ENCODE data around the gene ESAM. TPM values are rescaled to one million over a fixed set of nuclear protein-coding genes. Genes with fewer than 3 reads are reported as not detected.

Gene ESAM
- total RNA-seq, 1 donor from 2014 or later = 1.7 TPM

- H3K27ac Mint-ChIP-seq (ENCODE audit: unreplicated experiment) = no peak overlapping the region
- peaks cover 26% of the 10 kb centered on the region for H3K27me3 Mint-ChIP-seq (ENCODE audit: unreplicated experiment)
- no peaks in the 10 kb centered on the region for H3K36me3 Mint-ChIP-seq (ENCODE audit: unreplicated experiment)
- DNase-seq (ENCODE audit: extremely low spot score, unreplicated experiment) = no peak
- H3K4me1 Mint-ChIP-seq (ENCODE audit: unreplicated experiment) = peaks cover 9% of the 10 kb centered on the region
- no peaks in the 10 kb centered on the region for H3K9me3 Mint-ChIP-seq (ENCODE audit: unreplicated experiment)
- TF ChIP-seq CTCF (IDR thresholded peaks at IDR 0.05) = no peak
- H3K4me3 Mint-ChIP-seq (ENCODE audit: unreplicated experiment) = no peak overlapping the region
Observed at GRCh38 chr11:124748481-124749343, 13.4 kb downstream of the ESAM start.

DNA sequence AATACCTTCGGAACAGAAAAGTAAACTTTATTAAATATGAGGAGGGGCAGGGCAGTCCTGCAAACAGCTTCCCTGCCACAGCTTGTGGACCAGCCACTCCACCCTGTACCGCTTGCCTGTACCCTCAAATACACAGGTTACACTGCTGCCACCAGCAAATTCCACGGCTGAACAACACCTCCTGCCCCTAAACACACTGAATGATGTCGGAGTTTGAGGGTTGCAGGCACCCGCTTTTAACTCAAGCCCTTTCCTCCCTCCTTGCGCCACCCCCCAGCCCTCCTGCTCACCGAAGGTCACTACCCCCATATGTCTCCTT is 14.0 kb downstream of the ESAM start:
- no peak overlapping the region for H3K4me3 Mint-ChIP-seq (ENCODE audit: unreplicated experiment)
- no peak for TF ChIP-seq CTCF (IDR thresholded peaks at IDR 0.05)
- peaks cover 29% of the 10 kb centered on the region for H3K27me3 Mint-ChIP-seq (ENCODE audit: unreplicated experiment)
- H3K27ac Mint-ChIP-seq (ENCODE audit: unreplicated experiment) = no peak overlapping the region
- peaks cover 9% of the 10 kb centered on the region for H3K4me1 Mint-ChIP-seq (ENCODE audit: unreplicated experiment)
- DNase-seq (ENCODE audit: extremely low spot score, unreplicated experiment) = no peak
- no peaks in the 10 kb centered on the region for H3K9me3 Mint-ChIP-seq (ENCODE audit: unreplicated experiment)
- H3K36me3 Mint-ChIP-seq (ENCODE audit: unreplicated experiment) = no peaks in the 10 kb centered on the region

- DNase-seq (ENCODE audit: extremely low spot score, unreplicated experiment) = no peak
- Mint-ChIP-seq H3K9me3 (ENCODE audit: unreplicated experiment) (no peaks in the 10 kb centered on the region), H3K4me1 (ENCODE audit: unreplicated experiment) (peaks cover 9% of the 10 kb centered on the region), H3K4me3 (ENCODE audit: unreplicated experiment) (peak overlapping the region; percentile 87), H3K27ac (ENCODE audit: unreplicated experiment) (no peak overlapping the region), H3K27me3 (ENCODE audit: unreplicated experiment) (peaks cover 30% of the 10 kb centered on the region), H3K36me3 (ENCODE audit: unreplicated experiment) (no peaks in the 10 kb centered on the region)
- no peak for TF ChIP-seq CTCF (IDR thresholded peaks at IDR 0.05)
Observed at GRCh38 chr11:124747406-124748099, 14.5 kb downstream of the ESAM start.

- Mint-ChIP-seq H3K36me3 (ENCODE audit: unreplicated experiment) (no peaks in the 10 kb centered on the region), H3K4me1 (ENCODE audit: unreplicated experiment) (peaks cover 9% of the 10 kb centered on the region), H3K27ac (ENCODE audit: unreplicated experiment) (no peak overlapping the region), H3K9me3 (ENCODE audit: unreplicated experiment) (no peaks in the 10 kb centered on the region), H3K4me3 (ENCODE audit: unreplicated experiment) (peak overlapping the region; percentile 87), H3K27me3 (ENCODE audit: unreplicated experiment) (peaks cover 31% of the 10 kb centered on the region)
- DNase-seq (ENCODE audit: extremely low spot score, unreplicated experiment) = no peak
- peak; percentile 52 for TF ChIP-seq CTCF (IDR thresholded peaks at IDR 0.05)
Observed at GRCh38 chr11:124746621-124747243, 15.4 kb downstream of the ESAM start.

Data from osteocyte (in vitro differentiated cells).